Gastrocnemius medialis (tissue), 4 donors: ENCODE results near the gene MAP3K4. TPM values are rescaled to one million over a fixed set of nuclear protein-coding genes. Genes with fewer than 3 reads are reported as not detected.
"Not testable (repeated sequence)": the region's sequence is repeated elsewhere in the genome, so short reads cannot be mapped to it uniquely, and the experiment has no call there.

Experiments
- ATAC-seq, 2 donors: fragments of 150-250 bp; one replicate each; pipeline ENCODE4 v1.9.1; 2016
- DNase-seq, 2 donors: peaks; one replicate each; pipeline ENCODE4 v3.0.0-alpha.2; 2019
- H3K27ac ChIP-seq, 4 donors: fragments of 200-600 bp; sonication (generic); 1 replicate in 1 of 4; 2 replicates in 3 of 4; pipeline ENCODE4 v1.5.1; 2016 to 2018; ENCODE audit warnings: mild to moderate bottlenecking in 2 of 4, moderate library complexity in 1 of 4
- H3K27me3 ChIP-seq, 3 donors: fragments of 200-600 bp; sonication (generic) in 2 of 3; 1 replicate in 1 of 3; 2 replicates in 2 of 3; pipeline versions ENCODE4 v1.5.1 to v1.6.0; 2016 to 2019; ENCODE audit warnings: mild to moderate bottlenecking in 1 of 3, moderate library complexity in 1 of 3
- H3K36me3 ChIP-seq, 2 donors: fragments of 200-600 bp; sonication (generic) in 1 of 2; one replicate each; pipeline ENCODE4 v1.5.1; 2017 to 2018
- H3K4me1 ChIP-seq, 2 donors: fragments of 200-600 bp; sonication (generic) in 1 of 2; one replicate each; pipeline ENCODE4 v1.5.1; 2016 to 2017; ENCODE audit warnings: mild to moderate bottlenecking in 2 of 2
- H3K4me3 ChIP-seq, 4 donors: fragments of 200-600 bp; sonication (generic) in 3 of 4; 1 replicate in 1 of 4; 2 replicates in 3 of 4; pipeline ENCODE4 v1.5.1; 2016 to 2019; ENCODE audit warnings: mild to moderate bottlenecking in 2 of 4
- H3K9me3 ChIP-seq, 3 donors: fragments of 200-600 bp; sonication (generic) in 2 of 3; 1 replicate in 1 of 3; 2 replicates in 2 of 3; pipeline ENCODE4 v1.5.1; 2016 to 2019
- POLR2A ChIP-seq, 2 donors: fragments of 450-650 bp; IDR thresholded peaks; one replicate each; pipeline ENCODE4 v1.6.1; 2017; ENCODE audit warnings: antibody characterized with exemption in 2 of 2, mild to moderate bottlenecking in 2 of 2, moderate library complexity in 2 of 2
- in situ Hi-C, 4 donors: fragments of 200-750 bp; cut with MboI; loops; one replicate each; pipeline versions ENCODE4 v1.15.0 to v1.8.0; 2017; ENCODE audit warnings: low sequenced_read_pairs in 4 of 4
- intact Hi-C: fragments of 100-400 bp; cut with DNase I; formaldehyde crosslinking; loops from one replicate; pipeline ENCODE4 v1.15.1; 2023; ENCODE audit warnings: low total_unique reads
- total RNA-seq, 4 donors: library from RNA; depleted of rRNA; stranded (reverse); fragments of >200 nt; gene quantifications; one replicate each; pipeline versions ENCODE4 v1.1.0 to v1.2.3, GENCODE V29; 2016
- TF ChIP-seq, protein P1 (sequence below), 5 experiments: fragments of 450-650 bp in 3 of 5; fragments of 200-600 bp in 2 of 5; sonication (generic) in 2 of 5; IDR thresholded peaks in 4 of 5; conservative IDR thresholded peaks in 1 of 5; 1 replicate in 4 of 5; 2 replicates in 1 of 5; pipeline ENCODE4 v1.5.1; 2016 to 2019; ENCODE audit warnings: antibody characterized with exemption in 5 of 5, mild to moderate bottlenecking in 3 of 5, moderate library complexity in 3 of 5

Gene MAP3K4
- total RNA-seq, 4 donors from 2014 or later, result 17.4 to 28.1 (median 23.6) TPM

DNA sequence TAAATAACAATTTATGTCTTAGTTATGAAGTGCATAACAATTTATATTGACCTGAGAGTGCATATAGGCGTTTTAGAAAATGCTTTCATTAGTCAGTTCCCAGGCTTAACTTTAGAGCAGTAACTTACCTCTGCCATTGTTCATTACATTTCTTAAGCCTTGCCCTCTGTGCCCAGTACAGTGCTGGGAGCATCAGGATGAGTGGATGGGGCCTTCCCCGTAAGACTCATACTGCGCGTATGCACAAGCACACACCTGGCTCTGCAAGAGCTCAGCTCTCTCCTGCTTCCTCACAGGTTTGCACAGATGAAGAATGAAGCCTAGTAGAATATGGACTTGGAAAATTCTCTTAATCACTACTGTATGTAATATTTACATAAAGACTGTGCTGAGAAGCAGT lies 125.0 kb downstream of the MAP3K4 start:
- no peaks in the 10 kb centered on the region for H3K9me3 ChIP-seq
- DNase-seq (no peak), ATAC-seq (no peak)
- no peaks in the 10 kb centered on the region for H3K4me1 ChIP-seq
- peaks cover 0 to 71% of the 10 kb centered on the region in 2 donors for H3K36me3 ChIP-seq
- in situ Hi-C loops (no loop called here), intact Hi-C loops (no loop called here)
- H3K27ac ChIP-seq, result no peak overlapping the region
- no peak overlapping the region for H3K4me3 ChIP-seq
- no peaks in the 10 kb centered on the region for H3K27me3 ChIP-seq
- TF ChIP-seq POLR2A (IDR thresholded peaks at IDR 0.05), result no peak
- TF ChIP-seq, protein P1, sequence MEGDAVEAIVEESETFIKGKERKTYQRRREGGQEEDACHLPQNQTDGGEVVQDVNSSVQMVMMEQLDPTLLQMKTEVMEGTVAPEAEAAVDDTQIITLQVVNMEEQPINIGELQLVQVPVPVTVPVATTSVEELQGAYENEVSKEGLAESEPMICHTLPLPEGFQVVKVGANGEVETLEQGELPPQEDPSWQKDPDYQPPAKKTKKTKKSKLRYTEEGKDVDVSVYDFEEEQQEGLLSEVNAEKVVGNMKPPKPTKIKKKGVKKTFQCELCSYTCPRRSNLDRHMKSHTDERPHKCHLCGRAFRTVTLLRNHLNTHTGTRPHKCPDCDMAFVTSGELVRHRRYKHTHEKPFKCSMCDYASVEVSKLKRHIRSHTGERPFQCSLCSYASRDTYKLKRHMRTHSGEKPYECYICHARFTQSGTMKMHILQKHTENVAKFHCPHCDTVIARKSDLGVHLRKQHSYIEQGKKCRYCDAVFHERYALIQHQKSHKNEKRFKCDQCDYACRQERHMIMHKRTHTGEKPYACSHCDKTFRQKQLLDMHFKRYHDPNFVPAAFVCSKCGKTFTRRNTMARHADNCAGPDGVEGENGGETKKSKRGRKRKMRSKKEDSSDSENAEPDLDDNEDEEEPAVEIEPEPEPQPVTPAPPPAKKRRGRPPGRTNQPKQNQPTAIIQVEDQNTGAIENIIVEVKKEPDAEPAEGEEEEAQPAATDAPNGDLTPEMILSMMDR (IDR thresholded peaks at IDR 0.05 in 4 of 5, conservative IDR thresholded peaks at IDR 0.05 in 1 of 5), result no peak

DNA sequence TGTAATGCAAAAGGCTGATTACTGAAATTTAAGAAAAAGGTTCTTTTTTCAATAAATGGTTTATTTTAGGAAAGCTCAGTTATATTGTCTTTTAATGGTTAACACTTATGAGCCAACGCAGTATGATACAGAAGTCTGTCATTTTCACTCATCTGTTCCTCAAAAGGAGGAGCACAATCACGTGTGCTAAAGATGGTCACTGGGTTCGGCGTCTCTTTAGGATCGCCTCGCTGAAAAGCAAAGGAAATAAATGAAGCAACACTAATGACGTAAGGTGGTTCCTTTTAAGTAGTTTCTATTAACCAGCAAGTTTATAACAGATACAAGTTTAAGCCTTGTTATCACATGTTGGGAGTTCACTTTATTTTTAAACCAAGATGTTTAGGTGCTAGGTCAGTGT lies 125.7 kb downstream of the MAP3K4 start:
- TF ChIP-seq, protein P1 (IDR thresholded peaks at IDR 0.05 in 4 of 5, conservative IDR thresholded peaks at IDR 0.05 in 1 of 5), result no peak
- no peak for TF ChIP-seq POLR2A (IDR thresholded peaks at IDR 0.05)
- no peak overlapping the region for H3K4me3 ChIP-seq
- no peaks in the 10 kb centered on the region for H3K9me3 ChIP-seq
- intact Hi-C loops, result no loop called here
- DNase-seq (no peak), ATAC-seq (peak in 1 of 2 donors; percentile 21)
- H3K27me3 ChIP-seq, result no peaks in the 10 kb centered on the region
- H3K36me3 ChIP-seq, result peaks cover 0 to 64% of the 10 kb centered on the region in 2 donors
- no peaks in the 10 kb centered on the region for H3K4me1 ChIP-seq
- no peak overlapping the region for H3K27ac ChIP-seq
- in situ Hi-C loops, result no loop called here

DNA sequence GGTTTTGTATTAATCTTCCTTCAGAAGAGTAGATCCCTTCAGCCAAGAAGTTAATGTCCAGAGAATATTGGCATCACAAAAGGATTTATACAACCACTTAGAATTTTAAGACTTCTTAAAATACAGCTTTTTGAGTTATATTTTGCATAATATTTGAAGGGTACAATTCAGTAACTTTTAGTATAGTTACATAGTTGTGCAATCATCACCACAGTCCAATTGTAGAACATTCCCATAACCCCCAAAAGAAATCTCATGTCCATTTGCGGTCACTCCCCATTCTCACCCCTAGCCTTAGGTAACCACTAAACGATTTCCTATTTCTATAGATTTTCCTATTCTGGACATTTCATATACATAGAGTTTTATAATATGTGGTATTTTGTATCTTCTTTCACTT lies 126.4 kb downstream of the MAP3K4 start:
- ATAC-seq, result no peak
- no peak overlapping the region for H3K4me3 ChIP-seq
- intact Hi-C loops (no loop called here), in situ Hi-C loops (no loop called here)
- peaks cover 0 to 58% of the 10 kb centered on the region in 2 donors for H3K36me3 ChIP-seq
- H3K4me1 ChIP-seq, result no peaks in the 10 kb centered on the region
- H3K9me3 ChIP-seq, result no peaks in the 10 kb centered on the region
- H3K27me3 ChIP-seq, result no peaks in the 10 kb centered on the region
- no peak for DNase-seq
- no peak overlapping the region for H3K27ac ChIP-seq
- no peak for TF ChIP-seq POLR2A (IDR thresholded peaks at IDR 0.05)
- TF ChIP-seq, protein P1 (IDR thresholded peaks at IDR 0.05 in 4 of 5, conservative IDR thresholded peaks at IDR 0.05 in 1 of 5), result no peak

- in situ Hi-C loops, H3K9me3 ChIP-seq, ATAC-seq, H3K27ac ChIP-seq, H3K27me3 ChIP-seq, H3K4me1 ChIP-seq, intact Hi-C loops, H3K4me3 ChIP-seq, DNase-seq: not testable (repeated sequence)
- H3K36me3 ChIP-seq, result peaks cover 0 to 12% of the 10 kb centered on the region in 2 donors
These were observed 131.8 kb downstream of the MAP3K4 start for GRCh38 chr6:161123319-161123718.

GRCh38 chr6:161125591-161125990 lies 134.0 kb downstream of the MAP3K4 start:
- intact Hi-C loops, result no loop called here

More at GRCh38 chr6:161125591-161125990, 134.0 kb downstream of the MAP3K4 start:
- H3K36me3 ChIP-seq, result no peaks in the 10 kb centered on the region
- TF ChIP-seq, protein P1 (IDR thresholded peaks at IDR 0.05 in 4 of 5, conservative IDR thresholded peaks at IDR 0.05 in 1 of 5), result no peak
- TF ChIP-seq POLR2A (IDR thresholded peaks at IDR 0.05), result no peak
- ATAC-seq (no peak), DNase-seq (no peak)
- no peak overlapping the region for H3K4me3 ChIP-seq
- no peak overlapping the region for H3K27ac ChIP-seq
- H3K27me3 ChIP-seq, result no peaks in the 10 kb centered on the region
- in situ Hi-C loops, result no loop called here
- H3K9me3 ChIP-seq, result no peaks in the 10 kb centered on the region
- no peaks in the 10 kb centered on the region for H3K4me1 ChIP-seq
